NCI-H82 treated with DMSO at 0.1 percent for 48 hours (cell line): ENCODE measurements around the gene MELK.
"Not testable (repeated sequence)": the region's sequence is repeated elsewhere in the genome, so short reads cannot be mapped to it uniquely, and the experiment has no call there.

Experiments used
- DNase-seq: peaks from one replicate; lab custom pipeline; 2025; ENCODE audit not compliant: unreplicated experiment; lab: John Stamatoyannopoulos, UW

The MELK gene

GRCh38 chr9:36572515-36573418 lies at the start of gene MELK:
TSS of gene MELK (plus strand) at chr9:36572895. CDS start at chr9:36581682, 8,787 bp downstream.
- DNase-seq, result peak; percentile 45

- no peak for DNase-seq
Observed at GRCh38 chr9:36530224-36530623, 42.5 kb upstream of the MELK start.

- DNase-seq, result no peak
Observed at GRCh38 chr9:36532353-36532752, 40.3 kb upstream of the MELK start.

GRCh38 chr9:36533726-36534125 lies 39.0 kb upstream of the MELK start:
- DNase-seq, result not testable (repeated sequence)

GRCh38 chr9:36535107-36535506 lies 37.6 kb upstream of the MELK start:
- DNase-seq, result no peak

- DNase-seq, result no peak
Observed at GRCh38 chr9:36537861-36538260, 34.8 kb upstream of the MELK start.

GRCh38 chr9:36542355-36542754 lies 30.3 kb upstream of the MELK start:
- no peak for DNase-seq

- no peak for DNase-seq
Observed at GRCh38 chr9:36543916-36544315, 28.8 kb upstream of the MELK start.

- DNase-seq, result no peak
Observed at GRCh38 chr9:36547598-36547997, 25.1 kb upstream of the MELK start.

GRCh38 chr9:36548454-36548853 lies 24.2 kb upstream of the MELK start:
- no peak for DNase-seq

- no peak for DNase-seq
Observed at GRCh38 chr9:36550135-36550534, 22.6 kb upstream of the MELK start.

- not testable (repeated sequence) for DNase-seq
Observed at GRCh38 chr9:36550631-36551098, 22.0 kb upstream of the MELK start.

GRCh38 chr9:36551129-36551528 lies 21.6 kb upstream of the MELK start:
- no peak for DNase-seq

GRCh38 chr9:36551910-36552309 lies 20.8 kb upstream of the MELK start:
- DNase-seq, result no peak

GRCh38 chr9:36559036-36559695 lies 13.5 kb upstream of the MELK start:
- DNase-seq, result no peak

- no peak for DNase-seq
Observed at GRCh38 chr9:36560771-36561170, 11.9 kb upstream of the MELK start.

GRCh38 chr9:36562801-36563200 lies 9.9 kb upstream of the MELK start:
- not testable (repeated sequence) for DNase-seq

GRCh38 chr9:36566813-36567221 lies 5.9 kb upstream of the MELK start:
- no peak for DNase-seq

GRCh38 chr9:36568681-36569080 lies 4.0 kb upstream of the MELK start:
- DNase-seq, result not testable (repeated sequence)

GRCh38 chr9:36571333-36571732 lies 1.4 kb upstream of the MELK start:
- DNase-seq, result no peak

GRCh38 chr9:36574045-36574444 lies 1.4 kb downstream of the MELK start:
- not testable (repeated sequence) for DNase-seq

GRCh38 chr9:36575411-36575882 lies 2.8 kb downstream of the MELK start:
- DNase-seq, result no peak
